Activated naive CD4-positive, alpha-beta T cell treated with anti-CD3 and anti-CD28 coated beads, Interleukin-2, amount 50 U/mL, for 24 hours (primary cell): Measurements from ENCODE around the gene SERINC3.

Source experiments
- H3K27ac Mint-ChIP-seq: one replicate; pipeline ENCODE4 v1.8.0; 2021; ENCODE audit warnings: mild to moderate bottlenecking, mixed read lengths
- H3K27me3 Mint-ChIP-seq: one replicate; pipeline ENCODE4 v1.8.0; 2021; ENCODE audit warnings: mixed read lengths
- H3K36me3 Mint-ChIP-seq: one replicate; pipeline ENCODE4 v1.8.0; 2021; ENCODE audit warnings: mixed read lengths
- H3K4me1 Mint-ChIP-seq: one replicate; pipeline ENCODE4 v1.8.0; 2021; ENCODE audit warnings: mixed read lengths
- H3K4me3 Mint-ChIP-seq: one replicate; pipeline ENCODE4 v1.8.0; 2021; ENCODE audit warnings: mild to moderate bottlenecking, mixed read lengths
- H3K9me3 Mint-ChIP-seq: one replicate; pipeline ENCODE4 v1.8.0; 2021; ENCODE audit warnings: mixed read lengths

The SERINC3 gene

GRCh38 chr20:44543358-44543757 lies 21.5 kb upstream of the SERINC3 start:
- Mint-ChIP-seq H3K4me1 (no peaks in the 10 kb centered on the region), H3K27me3 (no peaks in the 10 kb centered on the region), H3K36me3 (no peaks in the 10 kb centered on the region), H3K9me3 (no peaks in the 10 kb centered on the region), H3K4me3 (no peak overlapping the region), H3K27ac (no peak overlapping the region)

GRCh38 chr20:44542890-44543289 lies 21.0 kb upstream of the SERINC3 start:
- Mint-ChIP-seq H3K27me3 (no peaks in the 10 kb centered on the region), H3K27ac (no peak overlapping the region), H3K36me3 (no peaks in the 10 kb centered on the region), H3K4me1 (no peaks in the 10 kb centered on the region), H3K9me3 (no peaks in the 10 kb centered on the region), H3K4me3 (no peak overlapping the region)

- Mint-ChIP-seq H3K27ac (no peak overlapping the region), H3K36me3 (no peaks in the 10 kb centered on the region), H3K9me3 (no peaks in the 10 kb centered on the region), H3K27me3 (no peaks in the 10 kb centered on the region), H3K4me3 (no peak overlapping the region), H3K4me1 (no peaks in the 10 kb centered on the region)
Measured at GRCh38 chr20:44541992-44542391, 20.1 kb upstream of the SERINC3 start.

- no peak overlapping the region for H3K27ac Mint-ChIP-seq
- H3K4me1 Mint-ChIP-seq: no peaks in the 10 kb centered on the region
- H3K9me3 Mint-ChIP-seq: no peaks in the 10 kb centered on the region
- H3K36me3 Mint-ChIP-seq: no peaks in the 10 kb centered on the region
- no peak overlapping the region for H3K4me3 Mint-ChIP-seq
- no peaks in the 10 kb centered on the region for H3K27me3 Mint-ChIP-seq
Measured at GRCh38 chr20:44540834-44541233, 19.0 kb upstream of the SERINC3 start.

- Mint-ChIP-seq H3K4me3 (no peak overlapping the region), H3K36me3 (no peaks in the 10 kb centered on the region), H3K27me3 (no peaks in the 10 kb centered on the region), H3K27ac (no peak overlapping the region), H3K9me3 (no peaks in the 10 kb centered on the region), H3K4me1 (no peaks in the 10 kb centered on the region)
Measured at GRCh38 chr20:44537993-44538392, 16.1 kb upstream of the SERINC3 start.

GRCh38 chr20:44536175-44536574 lies 14.3 kb upstream of the SERINC3 start:
- no peaks in the 10 kb centered on the region for H3K9me3 Mint-ChIP-seq
- H3K4me3 Mint-ChIP-seq: no peak overlapping the region
- peaks cover 5% of the 10 kb centered on the region for H3K4me1 Mint-ChIP-seq
- H3K27ac Mint-ChIP-seq: no peak overlapping the region
- H3K36me3 Mint-ChIP-seq: no peaks in the 10 kb centered on the region
- no peaks in the 10 kb centered on the region for H3K27me3 Mint-ChIP-seq

- Mint-ChIP-seq H3K36me3 (no peaks in the 10 kb centered on the region), H3K4me1 (peaks cover 8% of the 10 kb centered on the region), H3K4me3 (no peak overlapping the region), H3K27ac (no peak overlapping the region), H3K9me3 (no peaks in the 10 kb centered on the region), H3K27me3 (no peaks in the 10 kb centered on the region)
Measured at GRCh38 chr20:44533928-44534327, 12.1 kb upstream of the SERINC3 start.

GRCh38 chr20:44532981-44533331 lies 11.1 kb upstream of the SERINC3 start:
- Mint-ChIP-seq H3K27me3 (no peaks in the 10 kb centered on the region), H3K27ac (no peak overlapping the region), H3K4me1 (peaks cover 8% of the 10 kb centered on the region), H3K4me3 (no peak overlapping the region), H3K36me3 (no peaks in the 10 kb centered on the region), H3K9me3 (no peaks in the 10 kb centered on the region)

- Mint-ChIP-seq H3K27ac (no peak overlapping the region), H3K4me1 (peaks cover 8% of the 10 kb centered on the region), H3K36me3 (no peaks in the 10 kb centered on the region), H3K27me3 (no peaks in the 10 kb centered on the region), H3K4me3 (no peak overlapping the region), H3K9me3 (no peaks in the 10 kb centered on the region)
Measured at GRCh38 chr20:44532259-44532980, 10.6 kb upstream of the SERINC3 start.

- no peaks in the 10 kb centered on the region for H3K36me3 Mint-ChIP-seq
- no peak overlapping the region for H3K4me3 Mint-ChIP-seq
- peaks cover 18% of the 10 kb centered on the region for H3K4me1 Mint-ChIP-seq
- H3K27ac Mint-ChIP-seq: no peak overlapping the region
- no peaks in the 10 kb centered on the region for H3K27me3 Mint-ChIP-seq
- no peaks in the 10 kb centered on the region for H3K9me3 Mint-ChIP-seq
Measured at GRCh38 chr20:44528309-44528708, 6.4 kb upstream of the SERINC3 start.

GRCh38 chr20:44527716-44528199 lies 5.9 kb upstream of the SERINC3 start:
- Mint-ChIP-seq H3K27ac (no peak overlapping the region), H3K27me3 (no peaks in the 10 kb centered on the region), H3K36me3 (no peaks in the 10 kb centered on the region), H3K9me3 (no peaks in the 10 kb centered on the region), H3K4me3 (no peak overlapping the region), H3K4me1 (peaks cover 24% of the 10 kb centered on the region)

- Mint-ChIP-seq H3K4me1 (peaks cover 28% of the 10 kb centered on the region), H3K4me3 (no peak overlapping the region), H3K27ac (no peak overlapping the region), H3K36me3 (no peaks in the 10 kb centered on the region), H3K27me3 (no peaks in the 10 kb centered on the region), H3K9me3 (no peaks in the 10 kb centered on the region)
Measured at GRCh38 chr20:44526129-44526528, 4.3 kb upstream of the SERINC3 start.

GRCh38 chr20:44523746-44524145 lies 1.9 kb upstream of the SERINC3 start:
- Mint-ChIP-seq H3K9me3 (no peaks in the 10 kb centered on the region), H3K27ac (peak overlapping the region; percentile 90), H3K4me3 (no peak overlapping the region), H3K36me3 (no peaks in the 10 kb centered on the region), H3K4me1 (peaks cover 47% of the 10 kb centered on the region), H3K27me3 (no peaks in the 10 kb centered on the region)

- Mint-ChIP-seq H3K36me3 (no peaks in the 10 kb centered on the region), H3K4me3 (peak overlapping the region; percentile 88), H3K4me1 (peaks cover 55% of the 10 kb centered on the region), H3K27me3 (no peaks in the 10 kb centered on the region), H3K27ac (peak overlapping the region; percentile 90), H3K9me3 (no peaks in the 10 kb centered on the region)
Measured at GRCh38 chr20:44522841-44523240, 971 bp upstream of the SERINC3 start.

- H3K36me3 Mint-ChIP-seq: no peaks in the 10 kb centered on the region
- H3K27me3 Mint-ChIP-seq: no peaks in the 10 kb centered on the region
- H3K4me1 Mint-ChIP-seq: peaks cover 69% of the 10 kb centered on the region
- peak overlapping the region; percentile 88 for H3K4me3 Mint-ChIP-seq
- no peak overlapping the region for H3K27ac Mint-ChIP-seq
- H3K9me3 Mint-ChIP-seq: no peaks in the 10 kb centered on the region
Measured at GRCh38 chr20:44520881-44521280, 989 bp downstream of the SERINC3 start.

GRCh38 chr20:44518248-44518647 lies 3.6 kb downstream of the SERINC3 start:
- H3K4me3 Mint-ChIP-seq: no peak overlapping the region
- peak overlapping the region; percentile 41 for H3K27ac Mint-ChIP-seq
- no peaks in the 10 kb centered on the region for H3K27me3 Mint-ChIP-seq
- no peaks in the 10 kb centered on the region for H3K9me3 Mint-ChIP-seq
- peaks cover 77% of the 10 kb centered on the region for H3K4me1 Mint-ChIP-seq
- H3K36me3 Mint-ChIP-seq: no peaks in the 10 kb centered on the region

GRCh38 chr20:44517454-44517853 lies 4.4 kb downstream of the SERINC3 start:
- peaks cover 75% of the 10 kb centered on the region for H3K4me1 Mint-ChIP-seq
- H3K36me3 Mint-ChIP-seq: peaks cover 2% of the 10 kb centered on the region
- H3K4me3 Mint-ChIP-seq: peak overlapping the region; percentile 15
- H3K9me3 Mint-ChIP-seq: no peaks in the 10 kb centered on the region
- peak overlapping the region; percentile 41 for H3K27ac Mint-ChIP-seq
- no peaks in the 10 kb centered on the region for H3K27me3 Mint-ChIP-seq
